ENCODE measurements around the gene CAMSAP3.

DNA sequence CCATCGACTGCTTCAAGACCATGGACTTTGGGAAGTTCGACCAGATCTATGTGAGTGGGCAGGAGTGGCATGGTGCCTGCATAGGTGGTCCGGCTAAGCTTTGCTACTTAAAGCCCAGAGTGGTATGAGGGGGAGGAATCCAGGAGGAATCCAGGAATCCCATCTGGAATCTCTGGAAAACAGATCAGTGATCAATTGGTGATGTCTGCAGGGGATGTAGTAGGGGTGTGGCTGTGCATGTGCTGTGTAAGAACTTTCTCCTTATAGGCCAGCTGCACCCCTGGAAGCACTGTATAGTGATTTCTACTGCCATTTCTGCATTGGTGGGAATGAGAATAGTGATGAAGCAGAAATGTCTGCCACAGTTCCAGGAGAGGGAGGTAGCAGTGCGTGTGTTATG is 36.6 kb upstream of the CAMSAP3 start:
- TF ChIP-seq, protein P1, sequence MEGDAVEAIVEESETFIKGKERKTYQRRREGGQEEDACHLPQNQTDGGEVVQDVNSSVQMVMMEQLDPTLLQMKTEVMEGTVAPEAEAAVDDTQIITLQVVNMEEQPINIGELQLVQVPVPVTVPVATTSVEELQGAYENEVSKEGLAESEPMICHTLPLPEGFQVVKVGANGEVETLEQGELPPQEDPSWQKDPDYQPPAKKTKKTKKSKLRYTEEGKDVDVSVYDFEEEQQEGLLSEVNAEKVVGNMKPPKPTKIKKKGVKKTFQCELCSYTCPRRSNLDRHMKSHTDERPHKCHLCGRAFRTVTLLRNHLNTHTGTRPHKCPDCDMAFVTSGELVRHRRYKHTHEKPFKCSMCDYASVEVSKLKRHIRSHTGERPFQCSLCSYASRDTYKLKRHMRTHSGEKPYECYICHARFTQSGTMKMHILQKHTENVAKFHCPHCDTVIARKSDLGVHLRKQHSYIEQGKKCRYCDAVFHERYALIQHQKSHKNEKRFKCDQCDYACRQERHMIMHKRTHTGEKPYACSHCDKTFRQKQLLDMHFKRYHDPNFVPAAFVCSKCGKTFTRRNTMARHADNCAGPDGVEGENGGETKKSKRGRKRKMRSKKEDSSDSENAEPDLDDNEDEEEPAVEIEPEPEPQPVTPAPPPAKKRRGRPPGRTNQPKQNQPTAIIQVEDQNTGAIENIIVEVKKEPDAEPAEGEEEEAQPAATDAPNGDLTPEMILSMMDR (IDR thresholded peaks at IDR 0.05), result no peak
- TF ChIP-seq, protein P2, sequence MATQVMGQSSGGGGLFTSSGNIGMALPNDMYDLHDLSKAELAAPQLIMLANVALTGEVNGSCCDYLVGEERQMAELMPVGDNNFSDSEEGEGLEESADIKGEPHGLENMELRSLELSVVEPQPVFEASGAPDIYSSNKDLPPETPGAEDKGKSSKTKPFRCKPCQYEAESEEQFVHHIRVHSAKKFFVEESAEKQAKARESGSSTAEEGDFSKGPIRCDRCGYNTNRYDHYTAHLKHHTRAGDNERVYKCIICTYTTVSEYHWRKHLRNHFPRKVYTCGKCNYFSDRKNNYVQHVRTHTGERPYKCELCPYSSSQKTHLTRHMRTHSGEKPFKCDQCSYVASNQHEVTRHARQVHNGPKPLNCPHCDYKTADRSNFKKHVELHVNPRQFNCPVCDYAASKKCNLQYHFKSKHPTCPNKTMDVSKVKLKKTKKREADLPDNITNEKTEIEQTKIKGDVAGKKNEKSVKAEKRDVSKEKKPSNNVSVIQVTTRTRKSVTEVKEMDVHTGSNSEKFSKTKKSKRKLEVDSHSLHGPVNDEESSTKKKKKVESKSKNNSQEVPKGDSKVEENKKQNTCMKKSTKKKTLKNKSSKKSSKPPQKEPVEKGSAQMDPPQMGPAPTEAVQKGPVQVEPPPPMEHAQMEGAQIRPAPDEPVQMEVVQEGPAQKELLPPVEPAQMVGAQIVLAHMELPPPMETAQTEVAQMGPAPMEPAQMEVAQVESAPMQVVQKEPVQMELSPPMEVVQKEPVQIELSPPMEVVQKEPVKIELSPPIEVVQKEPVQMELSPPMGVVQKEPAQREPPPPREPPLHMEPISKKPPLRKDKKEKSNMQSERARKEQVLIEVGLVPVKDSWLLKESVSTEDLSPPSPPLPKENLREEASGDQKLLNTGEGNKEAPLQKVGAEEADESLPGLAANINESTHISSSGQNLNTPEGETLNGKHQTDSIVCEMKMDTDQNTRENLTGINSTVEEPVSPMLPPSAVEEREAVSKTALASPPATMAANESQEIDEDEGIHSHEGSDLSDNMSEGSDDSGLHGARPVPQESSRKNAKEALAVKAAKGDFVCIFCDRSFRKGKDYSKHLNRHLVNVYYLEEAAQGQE (IDR thresholded peaks at IDR 0.05), result no peak
- no peak for TF ChIP-seq POLR2A (IDR thresholded peaks at IDR 0.05; ENCODE audit: low read length)
- no peak for TF ChIP-seq BHLHE40 (IDR thresholded peaks at IDR 0.05; ENCODE audit: low read depth, low read length)
